WI38 (cell line): ENCODE measurements around the gene LCP2.

Experiments used
- H3K4me3 ChIP-seq: 2 replicates; pipeline ENCODE4 v1.5.1; 2011; ENCODE audit warnings: low read depth, mild to moderate bottlenecking, control low read depth, low read length
- CTCF ChIP-seq: IDR thresholded peaks from 2 replicates; pipeline ENCODE4 v1.5.1; 2012; ENCODE audit warnings: low read depth, mild to moderate bottlenecking, control low read depth, low read length

LCP2 gene

GRCh38 chr5:170305016-170305645 is 7.6 kb upstream of the LCP2 start:
- no peak for TF ChIP-seq CTCF
- H3K4me3 ChIP-seq: no peak overlapping the region

GRCh38 chr5:170303549-170303948 is 6.0 kb upstream of the LCP2 start:
- H3K4me3 ChIP-seq: no peak overlapping the region
- TF ChIP-seq CTCF: no peak

- no peak for TF ChIP-seq CTCF
- H3K4me3 ChIP-seq: no peak overlapping the region
These were observed 5.3 kb upstream of the LCP2 start for GRCh38 chr5:170302653-170303501.

- H3K4me3 ChIP-seq: no peak overlapping the region
These were observed 4.5 kb upstream of the LCP2 start for GRCh38 chr5:170301981-170302652.

GRCh38 chr5:170301149-170301548 is 3.6 kb upstream of the LCP2 start:
- H3K4me3 ChIP-seq: no peak overlapping the region
- no peak for TF ChIP-seq CTCF

More at GRCh38 chr5:170301981-170302652, 4.5 kb upstream of the LCP2 start:
- TF ChIP-seq CTCF: no peak

- H3K4me3 ChIP-seq: no peak overlapping the region
These were observed 2.9 kb upstream of the LCP2 start for GRCh38 chr5:170300361-170301013.

More at GRCh38 chr5:170300361-170301013, 2.9 kb upstream of the LCP2 start:
- TF ChIP-seq CTCF: no peak
